Right atrium auricular region (tissue), 2 donors: Measurements from ENCODE around the gene ZNF687. TPM values are rescaled to one million over a fixed set of nuclear protein-coding genes. Genes with fewer than 3 reads are reported as not detected.

ENCODE experiments used
- DNase-seq: peaks from one replicate; pipeline ENCODE4 v3.0.0-alpha.2; 2019; ENCODE audit warnings: low spot score
- H3K27ac ChIP-seq, 2 donors: fragments of 200-600 bp; sonication (generic); 1 replicate in 1 of 2; 2 replicates in 1 of 2; pipeline ENCODE4 v1.5.1; 2016 to 2019
- H3K27me3 ChIP-seq, 2 donors: fragments of 200-600 bp; sonication (generic); one replicate each; pipeline versions ENCODE4 v1.5.1 to v1.6.0; 2017 to 2019
- H3K36me3 ChIP-seq: fragments of 200-600 bp; sonication (generic); one replicate; pipeline ENCODE4 v1.5.1; 2016
- H3K4me1 ChIP-seq, 2 donors: fragments of 200-600 bp; sonication (generic); one replicate each; pipeline versions ENCODE4 v1.5.1 to v1.6.0; 2017 to 2019
- H3K4me3 ChIP-seq, 2 donors: fragments of 200-600 bp; sonication (generic); 1 replicate in 1 of 2; 2 replicates in 1 of 2; pipeline ENCODE4 v1.5.1; 2017 to 2019; ENCODE audit warnings: mild to moderate bottlenecking in 1 of 2, moderate library complexity in 1 of 2
- H3K9me3 ChIP-seq, 2 donors: fragments of 200-600 bp; sonication (generic); one replicate each; pipeline ENCODE4 v1.5.1; 2019
- total RNA-seq, 2 donors: library from RNA; depleted of rRNA; stranded (reverse); fragments of >200 nt; gene quantifications; one replicate each; pipeline ENCODE4 v1.1.0, GENCODE V29; 2016
- TF ChIP-seq, protein P1 (sequence below), 2 donors: fragments of 200-600 bp; sonication (generic); IDR thresholded peaks; one replicate each; pipeline ENCODE4 v1.5.1; 2019; ENCODE audit warnings: antibody characterized with exemption in 2 of 2

The ZNF687 gene
- total RNA-seq, 2 donors from 2014 or later, result 12.9 to 26.3 TPM

DNA sequence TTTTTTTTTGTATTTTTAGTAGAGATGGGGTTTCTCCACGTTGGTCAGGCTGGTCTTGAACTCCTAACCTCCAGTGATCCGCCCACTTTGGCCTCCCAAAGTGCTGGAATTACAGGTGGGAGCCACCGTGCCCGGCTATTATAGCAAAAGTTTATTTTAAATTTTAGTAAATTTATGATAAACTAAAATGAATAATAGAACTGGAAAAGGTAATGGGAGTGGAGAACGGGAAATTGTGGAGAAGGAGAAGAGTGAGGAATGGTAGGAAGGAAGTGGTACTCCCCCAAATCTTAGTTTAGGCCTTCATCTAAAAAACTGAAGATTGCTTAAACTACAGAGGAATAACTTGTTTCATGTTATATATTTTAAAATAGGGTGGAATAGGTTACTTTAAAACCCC is 52.7 kb downstream of the ZNF687 start:
- no peaks in the 10 kb centered on the region for H3K27me3 ChIP-seq
- H3K36me3 ChIP-seq, result no peaks in the 10 kb centered on the region
- no peaks in the 10 kb centered on the region for H3K9me3 ChIP-seq
- no peak overlapping the region for H3K27ac ChIP-seq
- no peak for DNase-seq
- no peak overlapping the region for H3K4me3 ChIP-seq
- H3K4me1 ChIP-seq, result no peaks in the 10 kb centered on the region
- TF ChIP-seq, protein P1, sequence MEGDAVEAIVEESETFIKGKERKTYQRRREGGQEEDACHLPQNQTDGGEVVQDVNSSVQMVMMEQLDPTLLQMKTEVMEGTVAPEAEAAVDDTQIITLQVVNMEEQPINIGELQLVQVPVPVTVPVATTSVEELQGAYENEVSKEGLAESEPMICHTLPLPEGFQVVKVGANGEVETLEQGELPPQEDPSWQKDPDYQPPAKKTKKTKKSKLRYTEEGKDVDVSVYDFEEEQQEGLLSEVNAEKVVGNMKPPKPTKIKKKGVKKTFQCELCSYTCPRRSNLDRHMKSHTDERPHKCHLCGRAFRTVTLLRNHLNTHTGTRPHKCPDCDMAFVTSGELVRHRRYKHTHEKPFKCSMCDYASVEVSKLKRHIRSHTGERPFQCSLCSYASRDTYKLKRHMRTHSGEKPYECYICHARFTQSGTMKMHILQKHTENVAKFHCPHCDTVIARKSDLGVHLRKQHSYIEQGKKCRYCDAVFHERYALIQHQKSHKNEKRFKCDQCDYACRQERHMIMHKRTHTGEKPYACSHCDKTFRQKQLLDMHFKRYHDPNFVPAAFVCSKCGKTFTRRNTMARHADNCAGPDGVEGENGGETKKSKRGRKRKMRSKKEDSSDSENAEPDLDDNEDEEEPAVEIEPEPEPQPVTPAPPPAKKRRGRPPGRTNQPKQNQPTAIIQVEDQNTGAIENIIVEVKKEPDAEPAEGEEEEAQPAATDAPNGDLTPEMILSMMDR (IDR thresholded peaks at IDR 0.05), result no peak

DNA sequence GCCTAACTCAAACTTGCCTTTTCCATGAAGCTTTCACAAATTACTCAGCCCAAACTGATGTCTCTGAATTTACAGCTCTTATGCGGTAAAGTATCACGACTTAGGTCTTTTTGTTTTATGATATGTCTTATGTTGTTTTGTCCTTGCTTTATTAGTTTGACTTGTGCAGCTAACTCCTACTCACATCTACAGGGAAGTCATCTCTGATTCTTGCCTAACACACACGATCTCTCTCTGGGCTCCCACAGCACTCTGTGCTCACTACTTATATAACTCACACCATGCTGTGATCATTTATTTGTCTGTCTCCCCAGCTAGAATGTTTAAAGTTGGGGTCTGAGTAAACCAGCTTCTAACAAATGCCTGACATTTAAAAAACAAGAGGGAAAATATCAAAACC is 54.5 kb downstream of the ZNF687 start:
- TF ChIP-seq, protein P1 (IDR thresholded peaks at IDR 0.05), result no peak
- no peaks in the 10 kb centered on the region for H3K36me3 ChIP-seq
- no peak overlapping the region for H3K4me3 ChIP-seq
- H3K9me3 ChIP-seq, result no peaks in the 10 kb centered on the region
- DNase-seq, result no peak
- H3K27ac ChIP-seq, result no peak overlapping the region
- H3K27me3 ChIP-seq, result no peaks in the 10 kb centered on the region
- peaks cover 0 to 4% of the 10 kb centered on the region in 2 donors for H3K4me1 ChIP-seq

DNA sequence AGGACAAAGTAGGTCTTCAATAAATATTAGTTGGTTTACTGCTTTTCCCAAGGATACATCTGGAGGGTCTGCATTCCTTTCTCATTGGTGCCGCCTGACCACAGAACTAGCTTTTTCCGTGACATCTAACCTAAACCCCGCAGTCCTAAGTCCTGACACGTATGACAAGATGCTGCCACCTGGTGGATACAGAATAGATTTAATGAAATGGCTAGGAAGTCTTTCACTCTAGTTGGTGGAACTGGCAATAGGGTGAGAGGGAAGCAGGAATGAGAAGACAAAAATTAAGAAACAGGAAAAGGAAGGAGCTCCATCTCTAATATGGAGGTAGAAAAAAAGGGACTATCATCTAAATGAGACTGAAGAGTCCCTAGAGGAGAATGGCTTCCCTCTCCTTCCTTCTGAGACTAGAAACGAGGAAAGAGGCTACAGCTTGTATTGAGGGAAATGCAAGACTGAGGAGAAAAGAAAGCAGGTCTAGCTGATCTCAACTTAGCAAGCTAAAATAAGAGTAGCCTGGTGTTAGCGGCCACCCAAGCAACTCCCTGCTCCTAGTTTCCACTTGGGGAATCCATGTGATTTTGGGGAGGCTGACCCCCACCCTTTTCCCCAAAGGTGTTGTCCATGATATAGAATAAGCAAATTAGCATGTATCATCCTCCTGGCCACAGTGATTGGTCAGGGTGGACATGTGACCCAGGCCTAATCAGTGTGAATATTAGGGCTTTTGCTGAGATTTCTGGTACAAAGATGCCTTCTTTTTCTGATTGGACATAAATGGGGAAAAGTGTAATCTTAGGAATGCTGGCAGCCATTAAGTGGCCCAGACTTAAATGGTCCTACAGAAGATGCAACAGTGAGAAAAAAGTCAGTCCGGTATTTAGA is 59.0 kb downstream of the ZNF687 start:
- H3K27ac ChIP-seq, result peak overlapping the region in 1 of 2 donors; percentile 35
- TF ChIP-seq, protein P1 (IDR thresholded peaks at IDR 0.05), result peak; percentile 61 to 79
- H3K27me3 ChIP-seq, result no peaks in the 10 kb centered on the region
- no peaks in the 10 kb centered on the region for H3K9me3 ChIP-seq
- H3K4me1 ChIP-seq, result peaks cover 0 to 11% of the 10 kb centered on the region in 2 donors
- H3K36me3 ChIP-seq, result peaks cover 34% of the 10 kb centered on the region
- H3K4me3 ChIP-seq, result no peak overlapping the region
- no peak for DNase-seq

Other genes with a start within 250 kb of the ZNF687 start
- gene BNIPL, start 245.7 kb upstream of the ZNF687 start, total RNA-seq, result under 1 TPM; 0.22 to 0.24 TPM
- gene C1orf56, start 234.5 kb upstream of the ZNF687 start, total RNA-seq, result 10 to 100 TPM in 1 of 2 donors, 1 to 10 TPM in 1; 8.8 to 16.2 TPM
- 10 to 100 TPM; 18.2 to 37.5 TPM for gene CDC42SE1, start 222.7 kb upstream of the ZNF687 start, total RNA-seq
- gene MLLT11, start 221.9 kb upstream of the ZNF687 start, total RNA-seq, result 10 to 100 TPM in 1 of 2 donors, 1 to 10 TPM in 1; 3.5 to 10.9 TPM
- gene GABPB2, start 211.5 kb upstream of the ZNF687 start, total RNA-seq, result 10 to 100 TPM; 18.0 to 19.4 TPM
- gene SEMA6C, start 135.7 kb upstream of the ZNF687 start, total RNA-seq, result 10 to 100 TPM; 40.0 to 60.7 TPM
- 1 to 10 TPM in 1 of 2 donors, under 1 TPM in 1; 0.56 to 4.8 TPM for gene TNFAIP8L2, start 125.7 kb upstream of the ZNF687 start, total RNA-seq
- gene LYSMD1, start 116.4 kb upstream of the ZNF687 start, total RNA-seq, result 10 to 100 TPM; 14.6 to 16.1 TPM
- gene SCNM1, start 116.2 kb upstream of the ZNF687 start, total RNA-seq, result 10 to 100 TPM; 14.4 to 14.7 TPM
- gene TMOD4, start 106.3 kb upstream of the ZNF687 start, total RNA-seq, result not detected
- gene VPS72, start 92.1 kb upstream of the ZNF687 start, total RNA-seq, result 10 to 100 TPM; 23.4 to 32.1 TPM
- gene PIP5K1A, start 83.7 kb upstream of the ZNF687 start, total RNA-seq, result 10 to 100 TPM; 35.6 to 41.8 TPM
- gene PSMD4, start 27.6 kb upstream of the ZNF687 start, total RNA-seq, result 100 to 1,000 TPM; 109 to 157 TPM
- 10 to 100 TPM; 46.5 to 61.8 TPM for gene PI4KB, start 45.1 kb downstream of the ZNF687 start, total RNA-seq
- 10 to 100 TPM; 17.9 to 20.2 TPM for gene RFX5, start 65.0 kb downstream of the ZNF687 start, total RNA-seq
- 10 to 100 TPM; 41.7 to 43.6 TPM for gene SELENBP1, start 90.4 kb downstream of the ZNF687 start, total RNA-seq
- 100 to 1,000 TPM; 179 to 204 TPM for gene PSMB4, start 117.3 kb downstream of the ZNF687 start, total RNA-seq
- gene POGZ, start 177.2 kb downstream of the ZNF687 start, total RNA-seq, result 10 to 100 TPM; 21.8 to 29.2 TPM
- 1 to 10 TPM; 3.3 to 5.4 TPM for gene CGN, start 229.1 kb downstream of the ZNF687 start, total RNA-seq